WI38 (cell line): ENCODE measurements around the gene GNLY.
"Not testable (repeated sequence)": the region's sequence is repeated elsewhere in the genome, so short reads cannot be mapped to it uniquely, and the experiment has no call there.

Experiments
- H3K4me3 ChIP-seq: 2 replicates; pipeline ENCODE4 v1.5.1; 2011; ENCODE audit warnings: low read depth, mild to moderate bottlenecking, control low read depth, low read length
- TF ChIP-seq, protein P1 (sequence below): IDR thresholded peaks from 2 replicates; pipeline ENCODE4 v1.5.1; 2012; ENCODE audit warnings: low read depth, mild to moderate bottlenecking, control low read depth, low read length

The GNLY gene

DNA sequence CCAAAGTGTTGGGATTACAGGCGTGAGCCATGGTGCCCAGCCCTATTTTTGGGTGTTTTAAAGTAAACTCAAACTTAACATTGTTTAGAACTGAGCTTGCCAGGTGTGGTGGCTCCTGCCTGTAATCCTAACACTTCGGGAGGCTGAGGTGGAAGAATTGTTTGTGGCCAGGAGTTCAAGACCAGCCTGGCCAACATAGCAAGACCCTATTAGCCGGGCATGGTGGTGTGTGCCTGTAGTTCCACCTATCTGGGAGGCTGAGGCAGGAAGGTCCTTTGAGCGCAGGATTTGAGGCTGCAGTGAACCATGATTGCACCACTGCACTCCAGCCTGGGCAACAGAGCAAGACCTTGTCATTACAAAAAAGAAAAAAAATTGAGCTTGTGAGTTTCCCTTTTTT, 43.7 kb upstream of the GNLY start:
- no peak overlapping the region for H3K4me3 ChIP-seq
- TF ChIP-seq, protein P1, sequence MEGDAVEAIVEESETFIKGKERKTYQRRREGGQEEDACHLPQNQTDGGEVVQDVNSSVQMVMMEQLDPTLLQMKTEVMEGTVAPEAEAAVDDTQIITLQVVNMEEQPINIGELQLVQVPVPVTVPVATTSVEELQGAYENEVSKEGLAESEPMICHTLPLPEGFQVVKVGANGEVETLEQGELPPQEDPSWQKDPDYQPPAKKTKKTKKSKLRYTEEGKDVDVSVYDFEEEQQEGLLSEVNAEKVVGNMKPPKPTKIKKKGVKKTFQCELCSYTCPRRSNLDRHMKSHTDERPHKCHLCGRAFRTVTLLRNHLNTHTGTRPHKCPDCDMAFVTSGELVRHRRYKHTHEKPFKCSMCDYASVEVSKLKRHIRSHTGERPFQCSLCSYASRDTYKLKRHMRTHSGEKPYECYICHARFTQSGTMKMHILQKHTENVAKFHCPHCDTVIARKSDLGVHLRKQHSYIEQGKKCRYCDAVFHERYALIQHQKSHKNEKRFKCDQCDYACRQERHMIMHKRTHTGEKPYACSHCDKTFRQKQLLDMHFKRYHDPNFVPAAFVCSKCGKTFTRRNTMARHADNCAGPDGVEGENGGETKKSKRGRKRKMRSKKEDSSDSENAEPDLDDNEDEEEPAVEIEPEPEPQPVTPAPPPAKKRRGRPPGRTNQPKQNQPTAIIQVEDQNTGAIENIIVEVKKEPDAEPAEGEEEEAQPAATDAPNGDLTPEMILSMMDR: no peak

DNA sequence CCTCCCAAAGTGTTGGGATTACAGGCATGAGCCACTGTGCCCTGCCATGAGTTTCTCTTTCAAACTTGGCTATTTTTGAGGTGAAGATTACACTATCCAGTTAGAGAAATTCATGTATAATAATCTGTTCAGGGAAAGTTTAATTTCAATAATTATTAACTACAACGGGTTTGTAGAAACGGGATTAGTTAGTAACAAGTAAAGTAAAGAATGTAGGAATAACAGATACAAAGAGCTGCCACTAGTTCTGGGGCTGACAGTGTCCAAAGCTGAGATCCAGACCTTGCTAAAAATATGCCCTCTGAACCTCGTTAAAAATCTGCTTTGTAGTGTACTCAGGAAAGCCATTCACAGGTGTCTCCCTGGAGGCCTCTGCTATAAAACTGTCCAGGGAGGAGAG, 43.1 kb upstream of the GNLY start:
- TF ChIP-seq, protein P1: no peak
- H3K4me3 ChIP-seq: no peak overlapping the region

GRCh38 chr2:85652056-85652455, 42.1 kb upstream of the GNLY start:
- H3K4me3 ChIP-seq: no peak overlapping the region
- TF ChIP-seq, protein P1: no peak

- TF ChIP-seq, protein P1: no peak
- H3K4me3 ChIP-seq: no peak overlapping the region
These were observed 40.2 kb upstream of the GNLY start for GRCh38 chr2:85653996-85654395.

DNA sequence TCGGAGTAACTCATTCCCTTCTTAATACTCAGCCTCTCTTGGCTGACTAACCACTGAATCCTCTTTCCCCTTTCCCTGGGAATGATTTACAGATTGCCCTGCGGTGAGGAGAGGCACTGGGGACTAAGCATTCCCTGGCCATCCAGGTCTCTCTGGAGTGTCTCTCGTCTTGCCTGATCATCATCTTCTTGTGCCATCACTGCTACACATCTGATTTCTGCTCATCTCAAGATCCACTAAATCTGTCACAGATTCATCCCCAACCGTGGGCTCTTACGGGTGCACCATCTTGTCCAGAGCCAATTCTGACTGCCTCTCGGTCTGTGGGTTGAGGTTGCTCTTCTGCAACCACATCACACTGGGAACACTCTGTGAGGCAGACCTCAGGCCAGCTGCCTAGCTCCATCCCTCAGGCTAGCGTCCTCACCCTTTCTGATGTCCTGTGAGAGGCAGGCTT, 38.2 kb upstream of the GNLY start:
- H3K4me3 ChIP-seq: no peak overlapping the region
- TF ChIP-seq, protein P1: no peak

DNA sequence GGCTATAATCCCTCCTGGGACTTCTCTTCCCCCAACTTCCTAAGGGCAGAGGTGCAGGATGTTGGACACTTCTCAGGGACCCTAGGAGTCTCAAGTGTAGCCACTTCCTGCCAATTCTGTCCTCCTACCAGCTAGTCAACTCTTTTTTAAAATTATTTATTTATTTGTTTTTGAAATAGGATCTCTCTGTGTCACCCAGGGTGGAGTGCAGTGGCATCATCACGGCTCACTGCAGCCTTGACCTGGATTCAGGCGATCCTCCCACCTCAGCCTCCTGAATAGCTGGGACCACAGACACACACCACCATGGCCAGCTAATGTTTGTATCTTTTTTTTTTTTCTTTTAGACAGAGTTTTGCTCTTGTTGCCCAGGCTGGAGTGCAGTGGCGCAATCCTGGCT, 37.7 kb upstream of the GNLY start:
- H3K4me3 ChIP-seq: no peak overlapping the region
- TF ChIP-seq, protein P1: no peak

DNA sequence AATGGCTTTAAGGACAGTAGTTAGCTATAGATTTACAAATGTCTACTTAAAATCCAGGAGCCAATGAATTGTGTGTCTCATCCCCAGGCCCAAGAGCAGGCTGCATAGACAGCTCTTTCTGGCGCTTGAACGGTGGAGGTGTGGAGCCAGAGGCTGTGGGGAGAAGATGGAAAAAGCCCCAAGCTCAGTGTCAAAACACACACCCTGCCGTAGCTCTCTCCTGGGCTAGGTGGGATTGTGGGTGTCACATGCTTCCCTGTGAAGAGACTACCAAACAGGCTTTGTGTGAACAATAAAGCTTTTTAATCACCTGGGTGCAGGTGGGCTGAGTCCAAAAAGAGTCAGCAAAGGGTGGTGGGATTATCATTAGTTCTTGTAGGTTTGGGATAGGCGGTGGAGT, 36.8 kb upstream of the GNLY start:
- not testable (repeated sequence) for H3K4me3 ChIP-seq

- TF ChIP-seq, protein P1: no peak
These were observed 34.7 kb upstream of the GNLY start for GRCh38 chr2:85659324-85659981.

DNA sequence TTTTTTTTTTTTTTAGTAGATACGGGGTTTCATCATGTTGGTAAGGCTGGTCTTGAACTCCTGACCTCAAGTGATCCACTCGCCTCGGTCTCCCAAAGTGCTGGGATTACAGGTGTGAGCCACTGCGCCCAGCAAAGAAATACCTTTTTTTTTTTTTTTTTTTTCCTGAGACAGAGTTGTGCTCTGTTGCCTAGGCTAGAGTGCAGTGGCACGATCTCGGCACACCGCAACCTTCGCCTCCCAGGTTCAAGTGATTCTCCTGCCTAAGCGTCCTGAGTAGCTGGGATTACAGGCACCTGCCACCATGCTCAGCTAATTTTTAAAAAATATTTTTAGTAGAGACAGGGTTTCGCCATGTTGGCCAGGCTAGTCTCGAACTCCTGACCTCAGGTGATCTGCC, 33.9 kb upstream of the GNLY start:
- H3K4me3 ChIP-seq: not testable (repeated sequence)

More at GRCh38 chr2:85659324-85659981, 34.7 kb upstream of the GNLY start:
- no peak overlapping the region for H3K4me3 ChIP-seq
